ENCODE results near the gene TRPC4AP. TPM values are rescaled to one million over a fixed set of nuclear protein-coding genes. Genes with fewer than 3 reads are reported as not detected.

Gene TRPC4AP
- total RNA-seq, 2 experiments from 2014 or later = 48.8 to 49.4 TPM

DNA sequence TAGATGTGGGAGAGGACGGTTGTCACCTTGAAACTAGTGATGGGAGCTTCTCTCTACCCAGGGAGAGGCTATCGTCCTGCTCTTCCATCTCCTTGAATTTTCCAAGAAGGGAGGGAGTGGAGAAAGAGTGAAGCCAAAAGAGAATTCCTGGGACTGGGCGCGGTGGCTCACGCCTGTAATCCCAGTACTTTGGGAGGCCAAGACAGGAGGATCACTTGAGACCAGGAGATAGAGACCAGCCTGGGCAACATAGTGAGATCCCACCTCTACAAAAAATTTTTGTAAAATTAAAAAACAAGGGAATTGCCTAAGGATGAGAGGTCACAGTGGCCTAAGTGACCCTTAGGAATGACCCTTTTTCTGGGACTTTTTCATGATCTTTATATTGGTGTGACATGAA lies 128.1 kb downstream of the TRPC4AP start:
- POLR2A ChIA-PET = no interaction called here
- CTCF ChIA-PET = no interaction called here
- peaks cover 4% of the 10 kb centered on the region for H3K4me1 Mint-ChIP-seq

DNA sequence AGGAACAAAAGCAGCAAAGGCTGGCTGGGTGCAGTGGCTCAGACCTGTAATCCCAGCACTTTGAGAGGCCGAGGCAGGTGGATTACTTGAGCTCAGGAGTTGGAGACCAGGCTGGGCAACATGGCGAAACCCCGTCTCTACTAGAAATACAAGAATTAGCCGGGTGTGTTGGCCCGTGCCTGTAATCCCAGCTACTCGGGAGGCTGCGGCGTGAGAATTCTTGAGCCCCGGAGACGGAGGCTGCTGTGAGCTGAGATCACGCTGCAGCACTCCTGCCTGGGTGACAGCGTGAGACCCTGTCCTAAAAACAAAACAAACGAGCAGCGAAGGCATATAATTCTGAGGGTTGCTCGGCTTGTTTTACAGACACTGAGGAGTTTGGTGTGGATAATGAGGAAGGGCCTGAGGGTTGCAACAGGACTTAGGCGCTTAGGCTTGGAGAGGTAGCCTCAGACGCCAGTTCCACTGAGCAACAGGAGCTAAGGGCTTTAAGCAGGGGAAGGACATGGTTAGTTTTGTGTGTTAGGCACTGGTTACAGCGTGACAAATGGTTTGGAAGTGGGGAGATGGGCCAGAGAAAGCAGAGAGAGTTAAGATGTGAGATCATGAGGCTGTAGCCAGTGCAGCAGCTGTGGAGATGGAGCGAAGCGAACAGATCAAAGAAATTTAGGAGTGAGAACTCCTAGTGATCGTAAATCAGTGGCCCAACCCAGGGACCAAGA lies 135.7 kb downstream of the TRPC4AP start:
- Mint-ChIP-seq H3K4me1 (peaks cover 34% of the 10 kb centered on the region), H3K27ac (peak overlapping the region; percentile 94), H3K4me3 (peak overlapping the region; percentile 96), H3K27me3 (no peaks in the 10 kb centered on the region), H3K36me3 (ENCODE audit: low read depth) (peaks cover 3% of the 10 kb centered on the region), H3K9me3 (no peaks in the 10 kb centered on the region)
- ChIA-PET CTCF (interaction anchor here (0.9 to 2.1 kb wide), 5 partner anchors 16 to 85 kb away, joined by 3 to 6 read pairs (median 4); partner anchors contain the start of gene GGT7), POLR2A (no interaction called here)
- no peak for DNase-seq

More for the DNA sequence above, 128.1 kb downstream of the TRPC4AP start:
- Mint-ChIP-seq H3K9me3 (no peaks in the 10 kb centered on the region), H3K27ac (no peak overlapping the region), H3K36me3 (ENCODE audit: low read depth) (no peaks in the 10 kb centered on the region), H3K4me3 (no peak overlapping the region), H3K27me3 (no peaks in the 10 kb centered on the region)
- DNase-seq = no peak

DNA sequence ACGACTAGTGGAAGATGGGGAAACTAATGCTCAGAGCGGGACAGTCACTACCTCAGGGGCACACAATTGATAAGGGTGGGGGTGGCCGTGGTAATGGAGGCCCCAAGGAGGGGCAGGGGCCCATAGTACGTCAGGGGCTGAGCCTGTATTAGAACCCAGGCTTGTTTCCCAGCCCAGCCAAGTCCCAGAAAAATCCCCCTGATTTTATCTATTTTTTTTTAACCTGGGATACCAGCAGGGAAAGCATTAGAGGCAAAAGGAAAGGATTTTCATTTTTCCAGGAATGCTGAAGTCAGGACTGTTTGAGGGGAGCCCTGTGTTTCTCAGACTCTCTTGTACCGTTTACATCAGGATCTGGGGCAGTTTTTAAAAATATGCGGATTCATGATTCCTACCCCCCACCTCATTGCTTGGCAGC lies 136.6 kb downstream of the TRPC4AP start:
- H3K27me3 Mint-ChIP-seq = no peaks in the 10 kb centered on the region
- H3K4me3 Mint-ChIP-seq = peak overlapping the region; percentile 96
- CTCF ChIA-PET = interaction anchor here (0.8 to 2.1 kb wide), 10 partner anchors 14 to 104 kb away, joined by 3 to 19 read pairs (median 4); partner anchors contain the start of genes ACSS2 and GGT7
- no peak for DNase-seq
- peaks cover 3% of the 10 kb centered on the region for H3K36me3 Mint-ChIP-seq (ENCODE audit: low read depth)
- no peaks in the 10 kb centered on the region for H3K9me3 Mint-ChIP-seq
- H3K4me1 Mint-ChIP-seq = peaks cover 34% of the 10 kb centered on the region
- peak overlapping the region; percentile 94 for H3K27ac Mint-ChIP-seq
- POLR2A ChIA-PET = no interaction called here

DNA sequence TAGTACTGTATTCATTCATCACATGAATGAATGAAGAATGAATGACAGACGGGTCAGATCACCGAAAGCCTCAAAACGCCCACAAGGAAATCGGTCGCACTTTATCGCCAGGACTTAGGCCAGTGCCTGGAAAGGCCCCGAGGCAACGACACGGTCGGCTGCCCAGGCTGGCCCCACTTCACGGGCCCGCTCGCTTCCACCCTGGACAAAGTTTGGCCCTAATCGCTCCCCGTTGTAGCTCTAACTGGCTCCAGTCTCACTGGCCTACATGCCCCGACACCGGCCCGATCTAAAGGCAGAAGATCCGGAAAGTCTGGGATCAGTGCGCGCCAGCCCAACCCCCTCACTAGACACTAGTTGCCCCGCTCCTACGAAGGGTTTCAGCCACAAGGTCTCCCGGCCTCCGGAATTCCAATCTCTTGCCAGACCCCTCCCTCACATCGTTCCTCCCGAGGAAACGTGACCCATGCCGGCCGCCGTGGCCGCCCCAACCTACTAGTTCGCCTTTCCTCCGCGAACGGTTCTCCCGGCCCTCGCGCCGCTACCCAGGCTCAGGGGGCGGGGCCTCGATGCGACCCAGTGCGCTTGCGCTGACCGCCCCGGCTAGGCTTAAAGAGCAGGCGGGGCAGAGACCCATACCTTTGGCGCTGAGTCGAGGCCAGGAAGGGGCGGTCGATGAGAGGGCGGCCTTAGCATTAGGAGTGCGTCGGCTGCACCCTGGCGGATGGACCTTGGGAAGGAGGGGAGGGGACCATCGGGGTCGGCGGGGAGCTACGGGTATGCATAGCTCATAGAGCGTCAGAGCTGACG lies 137.2 kb downstream of the TRPC4AP start, which contains the start of the genes GSS and MYH7B:
Gene GSS (minus strand): TSS at position 576 of the 810 bp plus-strand sequence. CDS start 3,954 bp downstream, outside the sequence.
Gene MYH7B (plus strand): TSS at position 638 of the 810 bp plus-strand sequence. CDS start 22,138 bp downstream, outside the sequence.
- H3K4me1 Mint-ChIP-seq = peaks cover 31% of the 10 kb centered on the region
- no peaks in the 10 kb centered on the region for H3K9me3 Mint-ChIP-seq
- peaks cover 3% of the 10 kb centered on the region for H3K36me3 Mint-ChIP-seq (ENCODE audit: low read depth)
- peak; percentile 96 for DNase-seq
- ChIA-PET POLR2A (interaction anchor here (0.6 kb wide), 1 partner anchor 38 kb away, joined by 5 read pairs; no protein-coding TSS in a partner anchor), CTCF (interaction anchor here (0.8 to 2.1 kb wide), 10 partner anchors 14 to 103 kb away, joined by 3 to 19 read pairs (median 4); partner anchors contain the start of genes ACSS2 and GGT7)
- peak within 1 kb of the TSS; percentile 94 for H3K27ac Mint-ChIP-seq
- H3K4me3 Mint-ChIP-seq = peak within 1 kb of the TSS; percentile 96
- H3K27me3 Mint-ChIP-seq = no peaks in the 10 kb centered on the region

DNA sequence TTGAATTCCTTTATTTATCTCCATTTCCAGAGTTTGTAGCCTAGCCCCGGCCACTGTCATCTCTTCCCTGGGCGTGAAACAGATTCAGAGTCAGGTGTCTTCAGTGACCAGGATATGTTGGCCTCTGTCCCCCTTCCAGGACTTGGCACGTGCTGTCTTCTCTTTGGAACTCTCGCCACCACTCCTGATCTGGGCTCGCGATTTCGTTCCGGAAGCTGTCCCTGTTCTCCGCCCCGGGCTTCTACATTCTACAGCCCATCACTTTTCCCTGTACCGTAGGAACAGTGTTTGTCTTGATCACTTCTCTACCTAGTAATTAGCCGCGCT lies 137.7 kb downstream of the TRPC4AP start:
- H3K9me3 Mint-ChIP-seq = no peaks in the 10 kb centered on the region
- no peaks in the 10 kb centered on the region for H3K27me3 Mint-ChIP-seq
- H3K27ac Mint-ChIP-seq = peak overlapping the region; percentile 94
- DNase-seq = no peak
- ChIA-PET POLR2A (interaction anchor here (0.6 kb wide), 1 partner anchor 38 kb away, joined by 5 read pairs; no protein-coding TSS in a partner anchor), CTCF (interaction anchor here (1.5 to 2.1 kb wide), 2 partner anchors 80 to 82 kb away, joined by 6 to 19 read pairs; partner anchors contain the start of genes ACSS2 and GGT7)
- H3K36me3 Mint-ChIP-seq (ENCODE audit: low read depth) = peaks cover 7% of the 10 kb centered on the region
- H3K4me1 Mint-ChIP-seq = peaks cover 31% of the 10 kb centered on the region
- peak overlapping the region; percentile 96 for H3K4me3 Mint-ChIP-seq

DNA sequence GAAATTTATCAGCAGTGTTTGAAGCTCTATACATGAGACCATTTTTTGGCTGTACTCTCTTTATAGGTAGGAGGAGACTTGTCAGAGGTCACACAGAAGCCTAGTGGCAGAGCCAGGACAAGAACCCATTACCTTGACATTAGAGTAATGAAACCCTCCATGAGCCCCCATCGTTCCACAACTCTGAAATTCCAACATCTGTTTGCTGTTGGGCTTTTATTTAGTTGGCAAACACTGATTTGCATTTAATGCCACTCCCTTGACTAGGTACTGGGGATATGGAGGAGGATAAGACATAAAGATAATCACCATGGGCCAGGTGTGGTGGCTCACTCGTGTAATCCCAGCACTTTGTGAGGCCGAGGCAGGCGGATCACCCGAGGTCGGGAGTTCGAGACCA lies 138.6 kb downstream of the TRPC4AP start:
- no peaks in the 10 kb centered on the region for H3K27me3 Mint-ChIP-seq
- H3K36me3 Mint-ChIP-seq (ENCODE audit: low read depth) = peaks cover 13% of the 10 kb centered on the region
- H3K27ac Mint-ChIP-seq = no peak overlapping the region
- peaks cover 32% of the 10 kb centered on the region for H3K4me1 Mint-ChIP-seq
- no peak for DNase-seq
- H3K4me3 Mint-ChIP-seq = peak overlapping the region; percentile 26
- ChIA-PET POLR2A (interaction anchor here (0.7 kb wide), 1 partner anchor 80 kb away, joined by 3 read pairs; no protein-coding TSS in a partner anchor), CTCF (interaction anchor here (0.6 kb wide), 1 partner anchor 8 kb away, joined by 3 read pairs; no protein-coding TSS in a partner anchor)
- H3K9me3 Mint-ChIP-seq = no peaks in the 10 kb centered on the region

DNA sequence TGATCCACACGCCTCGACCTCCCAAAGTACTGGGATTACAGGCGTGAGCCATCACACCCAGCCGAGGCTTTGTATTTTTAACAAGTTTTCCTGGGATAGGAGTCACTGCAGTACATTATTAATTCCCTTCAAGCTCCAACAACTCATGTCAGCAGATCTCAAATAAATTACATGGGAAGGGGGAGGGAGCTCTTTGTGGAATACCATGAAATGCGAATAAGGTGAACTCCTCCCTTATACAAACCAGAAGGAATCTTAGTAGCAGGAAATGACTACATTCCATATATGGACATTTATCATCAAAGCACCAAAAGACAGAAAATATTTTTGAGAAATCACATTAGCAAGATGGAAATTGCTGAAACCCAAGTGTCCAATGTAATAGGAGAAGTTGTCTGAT lies 139.9 kb downstream of the TRPC4AP start:
- no peak overlapping the region for H3K4me3 Mint-ChIP-seq
- H3K9me3 Mint-ChIP-seq = no peaks in the 10 kb centered on the region
- no peak for DNase-seq
- H3K27me3 Mint-ChIP-seq = no peaks in the 10 kb centered on the region
- peaks cover 13% of the 10 kb centered on the region for H3K36me3 Mint-ChIP-seq (ENCODE audit: low read depth)
- POLR2A ChIA-PET = no interaction called here
- CTCF ChIA-PET = interaction anchor here (3.3 kb wide), 1 partner anchor 79 kb away, joined by 17 read pairs; the partner anchor contains the start of gene GGT7
- peaks cover 32% of the 10 kb centered on the region for H3K4me1 Mint-ChIP-seq
- no peak overlapping the region for H3K27ac Mint-ChIP-seq

Small RNA genes within 50 kb of the gene (microRNA-seq; reads per million reads assigned to microRNA genes)
- gene MIR499A (ENCODE audit: borderline microRNAs expressed, borderline replicate concordance) (not detected), gene MIR499B (ENCODE audit: borderline microRNAs expressed, borderline replicate concordance) (not detected)

Other genes with a start within 250 kb of the TRPC4AP start
- gene GGT7, start 220.0 kb downstream of the TRPC4AP start, total RNA-seq = 1 to 10 TPM; 5.7 to 7.2 TPM
- 10 to 100 TPM; 33.0 to 36.1 TPM for gene ACSS2, start 216.2 kb downstream of the TRPC4AP start, total RNA-seq
- gene GSS, start 137.0 kb downstream of the TRPC4AP start, total RNA-seq = 10 to 100 TPM; 48.7 to 49.1 TPM
- under 1 TPM; 0.04 to 0.27 TPM for gene MYH7B, start 136.9 kb downstream of the TRPC4AP start, total RNA-seq
- 10 to 100 TPM; 22.8 to 25.0 TPM for gene EDEM2, start 54.5 kb upstream of the TRPC4AP start, total RNA-seq
- gene PROCR, start 79.3 kb upstream of the TRPC4AP start, total RNA-seq = under 1 TPM; 0.35 to 0.50 TPM
- gene MMP24, start 133.9 kb upstream of the TRPC4AP start, total RNA-seq = not detected
- 10 to 100 TPM; 46.7 to 48.3 TPM for gene MMP24OS, start 185.3 kb upstream of the TRPC4AP start, total RNA-seq
- gene EIF6, start 192.0 kb upstream of the TRPC4AP start, total RNA-seq = 10 to 100 TPM; 87.4 to 93.3 TPM
- not detected for gene FAM83C, start 199.6 kb upstream of the TRPC4AP start, total RNA-seq

Data from activated CD4-positive, alpha-beta T cell treated with anti-CD3 and anti-CD28 coated beads, Interleukin-2, amount 10 ng/mL, durations not matched to agents 7 days and 5 days (primary cell).